ENCODE data around the gene SLC6A3.

DNA sequence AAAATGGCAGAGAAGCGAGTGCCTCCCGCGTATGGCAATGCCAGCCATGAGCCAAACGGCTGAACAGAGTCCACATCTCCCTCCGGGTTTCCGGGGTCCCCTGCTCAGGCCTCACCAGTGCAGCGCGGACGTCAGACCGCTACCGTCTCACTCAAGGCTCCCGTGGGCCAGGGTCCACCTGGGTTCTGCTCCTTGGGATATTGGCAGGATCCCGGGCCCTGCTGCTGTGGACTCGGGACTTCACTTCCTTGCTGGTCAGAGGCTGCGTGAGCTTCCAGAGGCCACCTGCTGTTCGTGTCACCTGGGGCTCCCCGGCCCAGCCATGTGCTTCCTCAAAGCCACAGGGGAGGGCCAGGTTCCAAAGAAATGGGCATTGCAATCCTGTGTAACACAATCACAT is 61.9 kb downstream of the SLC6A3 start:
- TF ChIP-seq POLR2A (IDR thresholded peaks at IDR 0.05) = no peak
- no peak for TF ChIP-seq CTCF (IDR thresholded peaks at IDR 0.05 in 4 of 5, conservative IDR thresholded peaks at IDR 0.05 in 1 of 5)
